NT2/D1 (cell line): ENCODE results near the gene KLK1.

Source experiments
- SUZ12 ChIP-seq: IDR thresholded peaks from 2 replicates; pipeline ENCODE4 v1.6.1; 2011; ENCODE audit not compliant: insufficient read length, insufficient read depth; ENCODE audit errors: extremely low read depth
- YY1 ChIP-seq: IDR thresholded peaks from 2 replicates; pipeline ENCODE4 v1.6.1; 2011; ENCODE audit not compliant: insufficient read length, insufficient read depth
- ZNF274 ChIP-seq: IDR thresholded peaks from 2 replicates; pipeline ENCODE4 v1.6.1; 2011; ENCODE audit warnings: mild to moderate bottlenecking, low read depth, low read length

- TF ChIP-seq YY1 (no peak), ZNF274 (no peak), SUZ12 (no peak)
Measured at GRCh38 chr19:50832666-50833065, 9.1 kb upstream of the KLK1 start.
